ENCODE data around the gene PLPP4. TPM values are rescaled to one million over a fixed set of nuclear protein-coding genes. Genes with fewer than 3 reads are reported as not detected.

PLPP4 gene
- total RNA-seq, 2 experiments from 2014 or later = not detected

GRCh38 chr10:120479506-120479905 lies 22.5 kb downstream of the PLPP4 start:
- Mint-ChIP-seq H3K27ac (no peak overlapping the region), H3K4me3 (no peak overlapping the region), H3K27me3 (ENCODE audit: low read depth) (no peaks in the 10 kb centered on the region), H3K4me1 (ENCODE audit: low read depth) (no peaks in the 10 kb centered on the region), H3K9me3 (peaks cover 7% of the 10 kb centered on the region), H3K36me3 (ENCODE audit: low read depth) (no peaks in the 10 kb centered on the region)
- intact Hi-C loops (cut with micrococcal nuclease) = no loop called here
- CTCF ChIA-PET = no interaction called here
- no peak for DNase-seq

- peaks cover 7% of the 10 kb centered on the region for H3K9me3 Mint-ChIP-seq
- no peak overlapping the region for H3K27ac Mint-ChIP-seq
- CTCF ChIA-PET = no interaction called here
- no peak for DNase-seq
- H3K36me3 Mint-ChIP-seq (ENCODE audit: low read depth) = no peaks in the 10 kb centered on the region
- no peaks in the 10 kb centered on the region for H3K27me3 Mint-ChIP-seq (ENCODE audit: low read depth)
- H3K4me1 Mint-ChIP-seq (ENCODE audit: low read depth) = no peaks in the 10 kb centered on the region
- intact Hi-C loops (cut with micrococcal nuclease) = no loop called here
- no peak overlapping the region for H3K4me3 Mint-ChIP-seq
These were observed 23.1 kb downstream of the PLPP4 start for GRCh38 chr10:120480065-120480600.

- intact Hi-C loops (cut with micrococcal nuclease) = no loop called here
- DNase-seq = no peak
- H3K36me3 Mint-ChIP-seq (ENCODE audit: low read depth) = no peaks in the 10 kb centered on the region
- no peaks in the 10 kb centered on the region for H3K27me3 Mint-ChIP-seq (ENCODE audit: low read depth)
- no peak overlapping the region for H3K27ac Mint-ChIP-seq
- no peak overlapping the region for H3K4me3 Mint-ChIP-seq
- H3K4me1 Mint-ChIP-seq (ENCODE audit: low read depth) = no peaks in the 10 kb centered on the region
- CTCF ChIA-PET = no interaction called here
- H3K9me3 Mint-ChIP-seq = peaks cover 7% of the 10 kb centered on the region
These were observed 23.8 kb downstream of the PLPP4 start for GRCh38 chr10:120480848-120481247.

- no peak for DNase-seq
- intact Hi-C loops (cut with micrococcal nuclease) = no loop called here
- Mint-ChIP-seq H3K27ac (no peak overlapping the region), H3K9me3 (peaks cover 7% of the 10 kb centered on the region), H3K4me3 (no peak overlapping the region), H3K4me1 (ENCODE audit: low read depth) (no peaks in the 10 kb centered on the region), H3K27me3 (ENCODE audit: low read depth) (no peaks in the 10 kb centered on the region), H3K36me3 (ENCODE audit: low read depth) (no peaks in the 10 kb centered on the region)
- CTCF ChIA-PET = interaction anchor here (0.6 kb wide), 1 partner anchor 714 kb away, joined by 5 read pairs; no protein-coding TSS in a partner anchor
These were observed 26.0 kb downstream of the PLPP4 start for GRCh38 chr10:120483006-120483405.

- Mint-ChIP-seq H3K9me3 (peaks cover 7% of the 10 kb centered on the region), H3K4me3 (no peak overlapping the region), H3K36me3 (ENCODE audit: low read depth) (no peaks in the 10 kb centered on the region), H3K27ac (no peak overlapping the region), H3K4me1 (ENCODE audit: low read depth) (no peaks in the 10 kb centered on the region), H3K27me3 (ENCODE audit: low read depth) (no peaks in the 10 kb centered on the region)
- intact Hi-C loops (cut with micrococcal nuclease) = no loop called here
- CTCF ChIA-PET = no interaction called here
- no peak for DNase-seq
These were observed 26.7 kb downstream of the PLPP4 start for GRCh38 chr10:120483651-120484301.

GRCh38 chr10:120485946-120486345 lies 28.9 kb downstream of the PLPP4 start:
- H3K4me3 Mint-ChIP-seq = no peak overlapping the region
- H3K36me3 Mint-ChIP-seq (ENCODE audit: low read depth) = no peaks in the 10 kb centered on the region
- H3K4me1 Mint-ChIP-seq (ENCODE audit: low read depth) = no peaks in the 10 kb centered on the region
- H3K9me3 Mint-ChIP-seq = peaks cover 7% of the 10 kb centered on the region
- CTCF ChIA-PET = no interaction called here
- no peak overlapping the region for H3K27ac Mint-ChIP-seq
- intact Hi-C loops (cut with micrococcal nuclease) = no loop called here
- DNase-seq = no peak
- no peaks in the 10 kb centered on the region for H3K27me3 Mint-ChIP-seq (ENCODE audit: low read depth)

- Mint-ChIP-seq H3K9me3 (peaks cover 7% of the 10 kb centered on the region), H3K27ac (no peak overlapping the region), H3K27me3 (ENCODE audit: low read depth) (no peaks in the 10 kb centered on the region), H3K4me1 (ENCODE audit: low read depth) (no peaks in the 10 kb centered on the region), H3K4me3 (no peak overlapping the region), H3K36me3 (ENCODE audit: low read depth) (no peaks in the 10 kb centered on the region)
- intact Hi-C loops (cut with micrococcal nuclease) = no loop called here
- no peak for DNase-seq
- CTCF ChIA-PET = no interaction called here
These were observed 29.7 kb downstream of the PLPP4 start for GRCh38 chr10:120486671-120487205.

GRCh38 chr10:120490288-120490687 lies 33.3 kb downstream of the PLPP4 start:
- Mint-ChIP-seq H3K4me1 (ENCODE audit: low read depth) (no peaks in the 10 kb centered on the region), H3K9me3 (no peaks in the 10 kb centered on the region), H3K27me3 (ENCODE audit: low read depth) (peaks cover 3% of the 10 kb centered on the region), H3K27ac (no peak overlapping the region), H3K4me3 (no peak overlapping the region), H3K36me3 (ENCODE audit: low read depth) (no peaks in the 10 kb centered on the region)
- no peak for DNase-seq
- intact Hi-C loops (cut with micrococcal nuclease) = no loop called here
- CTCF ChIA-PET = no interaction called here

GRCh38 chr10:120492346-120492745 lies 35.3 kb downstream of the PLPP4 start:
- Mint-ChIP-seq H3K4me1 (ENCODE audit: low read depth) (no peaks in the 10 kb centered on the region), H3K4me3 (no peak overlapping the region), H3K36me3 (ENCODE audit: low read depth) (no peaks in the 10 kb centered on the region), H3K27ac (no peak overlapping the region), H3K27me3 (ENCODE audit: low read depth) (peaks cover 5% of the 10 kb centered on the region), H3K9me3 (no peaks in the 10 kb centered on the region)
- CTCF ChIA-PET = interaction anchor here (0.6 kb wide), 1 partner anchor 175 kb away, joined by 4 read pairs; no protein-coding TSS in a partner anchor
- intact Hi-C loops (cut with micrococcal nuclease) = no loop called here
- DNase-seq = no peak

- intact Hi-C loops (cut with micrococcal nuclease) = no loop called here
- peaks cover 5% of the 10 kb centered on the region for H3K27me3 Mint-ChIP-seq (ENCODE audit: low read depth)
- no peaks in the 10 kb centered on the region for H3K4me1 Mint-ChIP-seq (ENCODE audit: low read depth)
- no peak overlapping the region for H3K4me3 Mint-ChIP-seq
- CTCF ChIA-PET = interaction anchor here (0.6 kb wide), 1 partner anchor 506 kb away, joined by 3 read pairs; no protein-coding TSS in a partner anchor
- no peak overlapping the region for H3K27ac Mint-ChIP-seq
- no peaks in the 10 kb centered on the region for H3K9me3 Mint-ChIP-seq
- DNase-seq = no peak
- no peaks in the 10 kb centered on the region for H3K36me3 Mint-ChIP-seq (ENCODE audit: low read depth)
These were observed 36.6 kb downstream of the PLPP4 start for GRCh38 chr10:120493411-120494312.

GRCh38 chr10:120494313-120494710 lies 37.3 kb downstream of the PLPP4 start:
- intact Hi-C loops (cut with micrococcal nuclease) = no loop called here
- no peak for DNase-seq
- no peak overlapping the region for H3K4me3 Mint-ChIP-seq
- CTCF ChIA-PET = interaction anchor here (0.6 kb wide), 1 partner anchor 507 kb away, joined by 3 read pairs; no protein-coding TSS in a partner anchor
- no peak overlapping the region for H3K27ac Mint-ChIP-seq
- no peaks in the 10 kb centered on the region for H3K36me3 Mint-ChIP-seq (ENCODE audit: low read depth)
- no peaks in the 10 kb centered on the region for H3K4me1 Mint-ChIP-seq (ENCODE audit: low read depth)
- H3K27me3 Mint-ChIP-seq (ENCODE audit: low read depth) = peaks cover 5% of the 10 kb centered on the region
- H3K9me3 Mint-ChIP-seq = no peaks in the 10 kb centered on the region

GRCh38 chr10:120495226-120496009 lies 38.4 kb downstream of the PLPP4 start:
- H3K27ac Mint-ChIP-seq = no peak overlapping the region
- no peak overlapping the region for H3K4me3 Mint-ChIP-seq
- H3K36me3 Mint-ChIP-seq (ENCODE audit: low read depth) = no peaks in the 10 kb centered on the region
- peaks cover 5% of the 10 kb centered on the region for H3K27me3 Mint-ChIP-seq (ENCODE audit: low read depth)
- H3K9me3 Mint-ChIP-seq = no peaks in the 10 kb centered on the region
- intact Hi-C loops (cut with micrococcal nuclease) = no loop called here
- CTCF ChIA-PET = no interaction called here
- DNase-seq = no peak
- H3K4me1 Mint-ChIP-seq (ENCODE audit: low read depth) = no peaks in the 10 kb centered on the region
